Femur (tissue), 1 donor: Measurements from ENCODE around the gene MFN2.

Experiments used
- DNase-seq: peaks from one replicate; pipeline ENCODE4 v3.0.0-alpha.2; 2017

The MFN2 gene

DNA sequence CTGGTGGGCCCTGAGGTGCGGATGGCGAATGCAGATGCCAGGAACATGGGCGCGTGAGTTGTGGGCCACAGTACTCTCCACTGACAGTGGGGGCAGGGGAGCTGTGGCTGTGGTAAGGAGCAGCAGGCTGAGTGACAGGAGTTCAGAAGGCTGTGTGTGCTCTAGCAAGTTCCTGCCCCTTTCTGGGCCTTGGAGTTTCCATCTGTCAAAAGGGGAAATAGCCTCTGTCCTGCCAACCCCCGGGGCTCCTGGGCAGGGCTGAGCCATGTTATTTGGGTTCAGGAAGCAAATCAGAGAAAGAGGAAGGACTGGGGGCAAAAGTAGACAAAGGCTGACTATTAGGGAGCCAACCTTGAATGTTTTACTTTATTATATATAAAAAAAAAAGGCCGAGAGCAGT lies 19.5 kb upstream of the MFN2 start:
- DNase-seq: no peak

DNA sequence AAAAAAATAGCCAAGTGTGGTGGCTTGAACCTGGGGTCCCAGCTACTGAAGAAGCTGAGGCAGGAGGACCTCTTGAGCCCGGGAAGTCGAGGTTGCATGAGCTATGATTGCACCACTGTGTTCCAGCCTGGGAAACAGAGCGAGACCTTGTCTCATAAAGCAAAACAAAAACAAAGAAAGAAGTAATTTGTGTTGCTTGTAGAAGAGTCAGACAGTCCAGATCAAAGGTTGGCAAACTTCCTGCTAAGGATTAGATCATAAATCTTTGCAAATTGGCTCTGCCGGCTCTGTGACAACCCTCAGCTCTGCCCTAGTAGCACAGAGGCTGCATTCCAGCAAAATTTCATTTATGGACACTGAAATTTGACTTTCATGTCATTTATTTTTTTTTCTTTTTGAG lies 19.0 kb upstream of the MFN2 start:
- DNase-seq: no peak

DNA sequence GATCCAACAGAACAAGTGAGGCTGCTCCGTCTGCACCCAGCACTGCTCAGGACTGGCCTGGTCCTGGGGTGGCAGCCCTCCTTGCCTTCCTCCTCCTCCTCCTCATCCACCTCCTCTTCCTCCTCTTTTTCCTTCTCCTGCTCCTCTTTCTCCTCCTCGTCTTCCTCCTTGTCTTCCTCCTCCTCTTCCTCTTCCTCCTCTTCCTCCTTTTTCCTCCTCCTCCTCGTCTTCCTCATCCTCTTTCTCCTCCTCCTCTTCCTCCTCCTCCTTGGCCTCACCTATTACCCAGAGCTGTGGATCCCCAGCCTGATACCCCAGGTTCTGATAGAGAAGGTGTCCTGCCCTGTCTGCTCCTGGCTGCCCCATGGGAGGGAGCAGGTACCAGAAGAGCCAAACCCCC lies 16.6 kb upstream of the MFN2 start:
- no peak for DNase-seq

- no peak for DNase-seq
Observed at GRCh38 chr1:11964656-11965055, 15.6 kb upstream of the MFN2 start.

GRCh38 chr1:11967028-11967547 lies 13.2 kb upstream of the MFN2 start:
- no peak for DNase-seq

DNA sequence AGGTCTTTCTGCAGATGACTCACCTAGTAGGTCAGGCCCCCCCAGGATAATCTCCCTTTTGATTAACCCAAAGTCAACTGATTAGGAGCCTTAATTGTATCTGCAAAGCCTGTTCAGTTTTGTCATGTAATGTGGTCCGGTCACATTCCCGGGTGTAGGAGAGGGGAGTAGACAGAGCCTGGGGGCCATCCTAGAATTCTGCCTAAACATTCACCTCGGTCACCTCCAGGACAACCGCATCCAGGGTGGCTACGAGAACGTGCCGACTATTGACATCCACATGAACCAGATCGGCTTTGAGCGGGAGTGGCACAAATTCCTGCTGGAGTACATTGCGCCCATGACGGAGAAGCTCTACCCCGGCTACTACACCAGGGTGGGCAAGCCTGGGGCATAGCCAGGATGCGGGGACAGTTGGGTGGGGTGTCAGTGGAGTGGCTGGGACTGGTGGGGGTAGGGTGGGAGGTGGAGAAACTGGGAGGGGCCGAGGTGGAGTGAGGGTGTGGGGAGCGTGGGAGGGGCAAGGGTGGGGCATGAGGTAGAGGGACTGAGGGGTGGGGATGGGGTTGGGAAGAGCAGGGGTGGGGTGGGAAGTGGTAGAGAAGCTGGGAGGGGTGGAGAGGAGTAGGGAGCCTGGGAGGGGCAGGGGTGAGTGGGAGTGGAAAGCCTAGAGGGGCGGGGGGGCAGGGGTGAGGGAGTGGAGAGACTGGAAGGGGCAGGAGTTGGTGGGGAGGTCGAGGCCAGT lies 9.6 kb upstream of the MFN2 start:
- DNase-seq: no peak

- DNase-seq: no peak
Observed at GRCh38 chr1:11977625-11978024, 2.6 kb upstream of the MFN2 start.

DNA sequence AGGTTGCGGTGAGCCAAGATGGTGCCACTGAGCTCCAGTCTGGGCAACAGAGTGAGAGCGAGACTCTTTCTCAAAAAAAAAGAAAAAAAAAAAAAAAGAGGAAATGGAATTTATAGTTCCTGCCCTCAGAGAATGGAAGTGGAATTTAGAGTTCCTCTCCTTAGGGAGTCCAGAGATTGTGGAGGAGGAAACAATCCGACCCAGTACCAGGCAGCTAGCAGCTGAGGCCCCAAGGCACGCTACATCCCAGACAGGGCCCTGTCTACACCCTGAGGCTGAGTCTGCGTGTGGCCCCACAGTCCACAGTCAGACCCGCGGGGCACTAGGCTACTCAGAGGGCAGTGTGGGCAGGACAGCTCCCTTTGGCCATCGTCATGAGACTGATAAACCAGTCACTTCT lies 1.9 kb upstream of the MFN2 start:
- no peak for DNase-seq

GRCh38 chr1:11979028-11979850 lies 1.0 kb upstream of the MFN2 start:
- no peak for DNase-seq

GRCh38 chr1:11980676-11980972 lies 380 bp downstream of the MFN2 start:
- DNase-seq: no peak

GRCh38 chr1:11981378-11982009 lies 1.2 kb downstream of the MFN2 start:
- no peak for DNase-seq

- no peak for DNase-seq
Observed at GRCh38 chr1:11982010-11982392, 1.8 kb downstream of the MFN2 start.

- no peak for DNase-seq
Observed at GRCh38 chr1:11984121-11984520, 3.9 kb downstream of the MFN2 start.

- no peak for DNase-seq
Observed at GRCh38 chr1:11984576-11984975, 4.3 kb downstream of the MFN2 start.

DNA sequence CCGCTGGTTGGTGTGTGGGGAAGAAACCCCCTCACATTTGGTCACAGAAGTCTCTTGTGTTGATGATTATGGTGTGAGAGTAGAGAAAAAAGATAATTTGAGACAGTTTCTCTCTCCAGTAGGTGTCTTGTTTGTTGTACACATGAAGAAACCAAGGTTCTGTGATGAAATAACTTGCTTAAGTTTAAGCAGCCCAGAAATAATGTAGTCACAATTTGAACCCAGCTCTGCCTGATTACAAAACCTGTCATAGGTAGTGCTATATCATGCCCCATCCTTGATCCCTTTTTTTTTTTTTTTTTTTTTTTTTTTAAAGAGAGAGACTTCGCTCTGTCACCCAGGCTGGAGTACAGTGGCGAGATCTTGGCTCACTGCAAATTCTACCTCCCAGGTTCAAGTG lies 4.9 kb downstream of the MFN2 start:
- no peak for DNase-seq

- DNase-seq: no peak
Observed at GRCh38 chr1:11985851-11986250, 5.6 kb downstream of the MFN2 start.

GRCh38 chr1:11989669-11990068 lies 9.4 kb downstream of the MFN2 start:
- no peak for DNase-seq

GRCh38 chr1:11990303-11991032 lies 10.2 kb downstream of the MFN2 start:
- no peak for DNase-seq

DNA sequence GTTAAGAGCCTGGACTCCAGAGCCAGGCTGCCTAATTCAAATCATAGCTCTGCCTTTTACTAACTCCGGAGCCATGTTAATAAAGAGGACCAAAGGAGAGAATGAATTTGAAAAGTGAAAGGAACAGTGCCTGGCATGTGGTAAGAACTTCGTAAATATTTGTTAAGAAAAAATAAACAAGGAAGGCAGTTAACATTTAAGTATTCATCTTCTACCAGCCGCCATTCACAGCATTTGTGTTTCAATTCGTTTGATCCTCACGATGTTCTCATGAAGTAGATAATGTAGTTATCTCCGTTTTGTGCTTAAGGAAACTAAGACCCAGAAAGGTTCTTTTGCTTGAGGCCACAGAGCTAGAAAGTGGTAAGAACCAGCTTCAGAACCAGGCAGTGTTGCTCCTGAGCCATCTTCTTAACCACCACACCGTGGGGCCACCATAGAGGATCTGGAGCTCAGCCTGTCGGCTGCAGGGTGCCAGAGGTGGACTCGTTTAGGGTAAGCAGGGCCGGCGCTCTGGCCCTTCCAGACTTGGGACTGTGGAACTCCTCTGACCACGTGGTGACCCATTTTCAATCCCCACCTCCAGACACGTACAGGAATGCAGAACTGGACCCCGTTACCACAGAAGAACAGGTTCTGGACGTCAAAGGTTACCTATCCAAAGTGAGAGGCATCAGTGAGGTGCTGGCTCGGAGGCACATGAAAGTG lies 11.9 kb downstream of the MFN2 start:
- no peak for DNase-seq

DNA sequence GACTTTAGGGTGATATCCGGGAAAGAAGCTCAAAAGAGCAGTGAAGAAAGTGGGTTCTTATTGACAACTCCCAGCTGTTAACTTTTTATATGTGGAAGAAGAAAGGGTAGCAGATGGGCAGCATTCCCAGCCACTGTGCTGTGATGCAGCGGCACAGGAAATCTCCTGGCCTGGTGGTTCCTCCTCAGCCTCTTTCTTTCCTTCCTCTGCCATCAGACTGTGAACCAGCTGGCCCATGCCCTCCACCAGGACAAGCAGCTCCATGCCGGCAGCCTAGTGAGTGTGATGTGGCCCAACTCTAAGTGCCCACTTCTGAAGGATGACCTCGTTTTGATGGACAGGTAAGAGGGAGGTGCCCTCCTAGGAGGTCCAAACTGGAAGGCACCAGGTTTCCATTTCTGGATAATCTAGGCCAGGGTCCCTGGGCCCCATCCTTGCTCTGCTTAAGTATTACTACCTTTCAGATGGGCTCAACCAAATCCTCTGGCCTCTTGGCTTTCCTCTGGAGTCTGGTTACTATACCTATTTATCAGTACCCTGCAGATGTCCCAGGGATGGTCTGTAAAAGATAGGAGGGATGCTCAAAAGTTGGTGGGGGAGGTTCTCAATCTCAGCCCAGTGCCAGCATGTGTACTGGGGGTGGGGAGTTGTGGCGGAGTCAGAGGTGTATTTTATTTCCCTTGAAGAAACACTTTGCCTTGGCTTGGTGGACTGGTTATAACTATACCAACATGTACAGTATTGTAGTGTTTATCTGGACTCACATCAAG lies 17.0 kb downstream of the MFN2 start:
- DNase-seq: no peak

DNA sequence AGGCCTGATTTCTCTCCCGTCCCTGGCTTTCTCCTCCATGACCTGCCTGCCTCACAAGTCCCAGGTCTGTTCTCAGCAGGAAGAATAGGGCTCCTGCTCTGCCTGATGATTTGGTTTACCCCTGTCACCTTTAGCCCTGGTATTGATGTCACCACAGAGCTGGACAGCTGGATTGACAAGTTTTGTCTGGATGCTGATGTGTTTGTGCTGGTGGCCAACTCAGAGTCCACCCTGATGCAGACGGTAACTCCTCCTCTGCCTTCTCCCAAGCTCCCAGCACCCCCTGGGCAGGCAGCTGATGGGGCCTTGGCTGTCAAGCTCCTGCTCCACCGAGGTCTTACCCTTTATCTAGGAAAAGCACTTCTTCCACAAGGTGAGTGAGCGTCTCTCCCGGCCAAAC lies 18.4 kb downstream of the MFN2 start:
- DNase-seq: no peak

DNA sequence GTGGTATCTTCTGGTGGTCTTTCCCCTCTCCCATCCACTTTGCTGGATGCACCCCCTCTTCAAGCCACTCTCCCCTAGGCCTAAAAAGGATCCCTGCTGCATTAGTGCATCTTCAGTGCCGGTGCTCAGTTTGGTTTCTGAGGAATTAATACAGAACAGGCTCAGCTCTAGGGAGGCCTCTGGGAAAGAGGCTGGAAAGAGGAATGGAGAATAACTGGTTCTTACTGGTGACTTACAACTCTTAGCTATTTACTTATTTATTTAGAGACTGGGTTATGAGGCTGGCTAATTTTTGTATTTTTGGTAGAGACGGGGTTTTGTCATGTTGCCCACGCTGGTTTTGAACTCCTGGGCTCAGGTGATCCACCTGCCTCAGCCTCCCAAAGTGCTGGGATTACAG lies 19.0 kb downstream of the MFN2 start:
- DNase-seq: no peak
